ENCODE data around the gene BRSK1. TPM values are rescaled to one million over a fixed set of nuclear protein-coding genes. Genes with fewer than 3 reads are reported as not detected.

BRSK1 gene
- total and polyA plus RNA-seq, 8 donors: 1.5 to 67.7 (median 5.4) TPM; not detected in 2

DNA sequence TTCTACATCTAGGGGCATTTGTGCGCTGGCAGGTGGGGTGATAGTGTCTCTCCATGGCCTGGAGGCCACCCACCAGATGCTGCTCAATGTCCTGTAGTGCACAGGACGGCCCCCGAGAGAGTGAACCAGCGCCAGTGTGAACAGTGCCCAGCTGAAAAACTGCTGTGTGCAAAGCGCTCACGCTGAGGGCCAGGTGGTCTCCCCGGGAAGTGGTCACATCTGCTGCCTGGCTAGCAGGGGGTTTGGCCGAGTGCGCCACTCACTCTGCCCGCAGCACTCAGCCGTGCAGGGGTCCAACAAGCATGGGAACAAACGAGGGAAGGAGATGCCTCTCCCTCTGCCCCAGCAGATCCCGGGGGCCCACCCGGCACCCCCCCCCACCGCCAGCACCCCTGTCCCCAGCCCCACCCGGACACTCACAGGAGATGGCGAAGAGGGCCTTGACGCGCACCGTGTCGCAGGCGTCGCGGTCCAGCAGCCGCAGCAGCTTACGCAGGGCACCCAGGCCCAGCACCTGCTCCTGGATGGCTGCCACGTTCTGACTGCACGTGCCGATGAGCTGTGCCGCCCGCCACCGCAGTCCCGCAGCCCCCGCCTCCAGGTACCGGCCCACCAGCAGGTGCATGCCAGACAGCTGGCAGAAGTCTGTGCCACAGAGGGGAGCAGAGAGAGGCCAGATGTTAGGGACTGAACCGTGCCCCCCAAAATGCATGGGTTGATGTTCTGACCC lies 9.7 kb upstream of the BRSK1 start:
- Histone ChIP-seq H3K4me1 (peaks cover 3 to 17% (median 5%) of the 10 kb centered on the region in 4 donors), H3K9me3 (no peaks in the 10 kb centered on the region), H3K27ac (no peak overlapping the region), H3K4me3 (no peak overlapping the region), H3K36me3 (peaks cover 20 to 90% (median 84%) of the 10 kb centered on the region in 4 donors), H3K27me3 (no peaks in the 10 kb centered on the region)
- WGBS, 5 donors: 91 to 96% (median 95%) methylated on average over 9 to 36 of the region's 36 CpGs
- no peak for DNase-seq
- TF ChIP-seq, protein P1, sequence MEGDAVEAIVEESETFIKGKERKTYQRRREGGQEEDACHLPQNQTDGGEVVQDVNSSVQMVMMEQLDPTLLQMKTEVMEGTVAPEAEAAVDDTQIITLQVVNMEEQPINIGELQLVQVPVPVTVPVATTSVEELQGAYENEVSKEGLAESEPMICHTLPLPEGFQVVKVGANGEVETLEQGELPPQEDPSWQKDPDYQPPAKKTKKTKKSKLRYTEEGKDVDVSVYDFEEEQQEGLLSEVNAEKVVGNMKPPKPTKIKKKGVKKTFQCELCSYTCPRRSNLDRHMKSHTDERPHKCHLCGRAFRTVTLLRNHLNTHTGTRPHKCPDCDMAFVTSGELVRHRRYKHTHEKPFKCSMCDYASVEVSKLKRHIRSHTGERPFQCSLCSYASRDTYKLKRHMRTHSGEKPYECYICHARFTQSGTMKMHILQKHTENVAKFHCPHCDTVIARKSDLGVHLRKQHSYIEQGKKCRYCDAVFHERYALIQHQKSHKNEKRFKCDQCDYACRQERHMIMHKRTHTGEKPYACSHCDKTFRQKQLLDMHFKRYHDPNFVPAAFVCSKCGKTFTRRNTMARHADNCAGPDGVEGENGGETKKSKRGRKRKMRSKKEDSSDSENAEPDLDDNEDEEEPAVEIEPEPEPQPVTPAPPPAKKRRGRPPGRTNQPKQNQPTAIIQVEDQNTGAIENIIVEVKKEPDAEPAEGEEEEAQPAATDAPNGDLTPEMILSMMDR (IDR thresholded peaks at IDR 0.05): no peak
- no peak for TF ChIP-seq POLR2A (IDR thresholded peaks at IDR 0.05)
- TF ChIP-seq EP300 (IDR thresholded peaks at IDR 0.05): no peak
- no peak for TF ChIP-seq POLR2AphosphoS5 (IDR thresholded peaks at IDR 0.05)
- intact Hi-C loops (cut with DNase I; ENCODE audit: low total_unique reads): no loop called here

- 75 to 81% (median 80%) methylated on average over 17 of the region's 17 CpGs for WGBS, 5 donors
- Histone ChIP-seq H3K27ac (no peak overlapping the region), H3K9me3 (no peaks in the 10 kb centered on the region), H3K4me1 (peaks cover 14 to 33% (median 18%) of the 10 kb centered on the region in 4 donors), H3K4me3 (no peak overlapping the region), H3K27me3 (no peaks in the 10 kb centered on the region), H3K36me3 (peaks cover 20 to 72% (median 67%) of the 10 kb centered on the region in 4 donors)
- TF ChIP-seq EP300 (IDR thresholded peaks at IDR 0.05) (no peak), POLR2AphosphoS5 (IDR thresholded peaks at IDR 0.05) (no peak), POLR2A (IDR thresholded peaks at IDR 0.05) (no peak)
- TF ChIP-seq, protein P1 (IDR thresholded peaks at IDR 0.05): no peak
- intact Hi-C loops (cut with DNase I; ENCODE audit: low total_unique reads): no loop called here
- no peak for DNase-seq
Observed at GRCh38 chr19:55275851-55276719, 7.7 kb upstream of the BRSK1 start.

DNA sequence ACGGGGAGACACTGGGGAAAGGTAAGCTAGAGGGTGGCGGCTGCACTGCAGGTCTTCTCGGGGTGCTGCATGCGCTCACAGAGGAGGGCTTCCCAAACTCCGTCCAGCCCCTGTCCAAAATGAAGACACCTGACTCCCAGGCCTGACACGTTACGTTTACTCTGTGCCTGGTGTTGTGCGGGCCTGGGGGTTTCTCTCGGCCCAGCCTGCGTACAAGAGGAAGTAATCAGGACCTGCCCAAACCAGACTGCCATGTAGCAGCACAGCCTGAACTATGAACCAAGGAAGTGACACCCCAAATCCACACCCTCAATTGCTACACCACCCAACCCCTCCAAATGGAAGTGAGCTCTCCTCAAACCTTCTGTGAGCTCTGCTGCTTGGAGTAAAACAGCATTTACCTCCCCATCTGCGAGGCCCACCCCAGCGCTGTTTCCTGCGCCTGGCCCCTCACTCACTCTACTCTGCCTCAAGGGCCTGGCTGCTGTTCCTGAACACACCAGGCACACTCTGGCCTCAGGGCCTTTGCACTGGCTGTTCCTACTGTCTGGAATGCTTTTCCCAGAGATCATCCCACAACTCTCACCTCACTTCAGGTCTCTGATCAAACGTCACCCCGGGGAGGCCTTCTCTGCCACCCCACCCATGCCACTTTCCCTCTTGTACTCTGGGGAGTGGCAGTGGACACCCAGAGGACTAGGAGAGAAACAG lies 6.9 kb upstream of the BRSK1 start:
- Histone ChIP-seq H3K27ac (no peak overlapping the region), H3K4me3 (no peak overlapping the region), H3K4me1 (peaks cover 14 to 33% (median 18%) of the 10 kb centered on the region in 4 donors), H3K27me3 (no peaks in the 10 kb centered on the region), H3K9me3 (no peaks in the 10 kb centered on the region), H3K36me3 (peaks cover 20 to 64% (median 60%) of the 10 kb centered on the region in 4 donors)
- TF ChIP-seq POLR2A (IDR thresholded peaks at IDR 0.05): no peak
- TF ChIP-seq, protein P1 (IDR thresholded peaks at IDR 0.05): no peak
- TF ChIP-seq POLR2AphosphoS5 (IDR thresholded peaks at IDR 0.05): no peak
- no peak for TF ChIP-seq EP300 (IDR thresholded peaks at IDR 0.05)
- 81 to 93% (median 89%) methylated on average over 14 to 15 of the region's 15 CpGs for WGBS, 5 donors
- DNase-seq: no peak
- intact Hi-C loops (cut with DNase I; ENCODE audit: low total_unique reads): no loop called here

DNA sequence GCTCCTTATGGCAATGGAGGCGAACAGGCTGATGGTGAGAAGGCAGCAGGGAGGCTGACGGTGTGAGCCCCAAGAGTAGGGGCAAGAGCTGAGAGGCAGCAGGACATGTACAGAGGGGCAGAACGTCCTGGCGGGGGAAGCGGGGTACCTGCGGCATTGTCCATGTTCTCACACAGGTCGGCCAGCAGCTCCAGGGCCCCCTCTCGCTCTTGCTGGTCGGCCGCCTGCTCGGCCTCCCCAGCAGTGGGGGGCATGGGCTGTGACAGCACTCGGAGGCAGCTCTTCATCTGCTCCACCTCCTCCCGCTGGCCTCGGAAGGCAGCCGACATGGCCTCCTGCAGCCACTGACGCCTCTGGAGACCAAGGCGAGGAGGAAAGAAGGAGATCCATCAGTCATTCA lies 6.3 kb upstream of the BRSK1 start:
- H3K9me3 ChIP-seq: no peaks in the 10 kb centered on the region
- peaks cover 16 to 57% (median 53%) of the 10 kb centered on the region in 4 donors for H3K36me3 ChIP-seq
- DNase-seq: no peak
- H3K27me3 ChIP-seq: peaks cover 0 to 3% (median 0%) of the 10 kb centered on the region in 3 donors
- intact Hi-C loops (cut with DNase I; ENCODE audit: low total_unique reads): no loop called here
- H3K4me1 ChIP-seq: peaks cover 14 to 33% (median 18%) of the 10 kb centered on the region in 4 donors
- no peak overlapping the region for H3K27ac ChIP-seq
- WGBS, 5 donors: 89 to 95% (median 92%) methylated on average over 9 to 17 of the region's 17 CpGs
- TF ChIP-seq POLR2AphosphoS5 (IDR thresholded peaks at IDR 0.05): no peak
- no peak for TF ChIP-seq EP300 (IDR thresholded peaks at IDR 0.05)
- TF ChIP-seq POLR2A (IDR thresholded peaks at IDR 0.05): no peak
- TF ChIP-seq, protein P1 (IDR thresholded peaks at IDR 0.05): no peak
- no peak overlapping the region for H3K4me3 ChIP-seq

Measured in stomach (tissue), 9 donors.